ENCODE measurements around the gene ACSM3. TPM values are rescaled to one million over a fixed set of nuclear protein-coding genes. Genes with fewer than 3 reads are reported as not detected.

Gene ACSM3
- total and polyA plus RNA-seq, 3 experiments from 2014 or later = 6.8 to 7.4 (median 7.3) TPM

Other genes with a start within 250 kb of the ACSM3 start
- not detected for gene ACSM2B, start 187.6 kb upstream of the ACSM3 start, total RNA-seq
- not detected for gene ACSM2B, start 187.6 kb upstream of the ACSM3 start, polyA plus RNA-seq
- gene ACSM1, start 66.3 kb upstream of the ACSM3 start, total RNA-seq = under 1 TPM; 0.13 to 0.33 TPM
- 0.10 TPM for gene ACSM1, start 66.3 kb upstream of the ACSM3 start, polyA plus RNA-seq
- 10 to 100 TPM; 52.2 to 54.1 TPM for gene THUMPD1, start 22.2 kb upstream of the ACSM3 start, total RNA-seq
- 74.4 TPM for gene THUMPD1, start 22.2 kb upstream of the ACSM3 start, polyA plus RNA-seq
- 10 to 100 TPM; 17.4 to 22.2 TPM for gene ERI2, start 42.5 kb downstream of the ACSM3 start, total RNA-seq
- 2.3 TPM for gene ERI2, start 42.5 kb downstream of the ACSM3 start, polyA plus RNA-seq
- 1 to 10 TPM; 7.9 to 9.3 TPM for gene REXO5, start 42.5 kb downstream of the ACSM3 start, total RNA-seq
- 0.81 TPM for gene REXO5, start 42.5 kb downstream of the ACSM3 start, polyA plus RNA-seq
- gene DCUN1D3, start 136.3 kb downstream of the ACSM3 start, total RNA-seq = 10 to 100 TPM; 12.7 to 13.2 TPM
- 1.4 TPM for gene DCUN1D3, start 136.3 kb downstream of the ACSM3 start, polyA plus RNA-seq
- gene LYRM1, start 136.8 kb downstream of the ACSM3 start, total RNA-seq = 10 to 100 TPM; 33.9 to 35.1 TPM
- 39.9 TPM for gene LYRM1, start 136.8 kb downstream of the ACSM3 start, polyA plus RNA-seq